Measurements from ENCODE around the gene ZNF521. TPM values are rescaled to one million over a fixed set of nuclear protein-coding genes. Genes with fewer than 3 reads are reported as not detected.

ZNF521 gene
- total and polyA plus RNA-seq, 10 of the 15 experiments (the other 5 are each of a cell fraction or from before 2014, with no cell fraction given), result 0.02 to 0.05 (median 0.04) TPM; not detected in 6

GRCh38 chr18:25365242-25365641, 13.3 kb upstream of the ZNF521 start:
- H4K20me1 ChIP-seq (ENCODE audit: control insufficient read depth, insufficient read depth), result no peaks in the 10 kb centered on the region
- in situ Hi-C loops (cut with MboI), result no loop called here
- RAD21 ChIA-PET (ENCODE audit: unreplicated experiment), result no interaction called here
- BruUV-seq (replicated peaks), result no TSS peak
- DNase-seq (ENCODE audit: low read depth, low spot score) (no peak), FAIRE-seq (no peak), ATAC-seq (no peak)
- WGBS (ENCODE audit: insufficient coverage, insufficient replicate concordance, low lambda C conversion rate, missing lambda C conversion rate), result 15% methylated on average over 3 of the region's 3 CpGs
- no peaks in the 10 kb centered on the region; the same call in 2 of the 3 replicates for H3K9me3 ChIP-seq (replicated peaks; ENCODE audit: control insufficient read depth, insufficient read depth, low read length)
- POLR2A ChIA-PET, result no interaction called here
- H3K27me3 ChIP-seq (replicated peaks in 1 of 2; ENCODE audit: control insufficient read depth in 2 of 2, insufficient read depth in 2 of 2, low read length in 1 of 2), result no peaks in the 10 kb centered on the region; a peak in 1 of 4 replicates
- no peak for TF ChIP-seq SMC3 (IDR thresholded peaks at IDR 0.05; ENCODE audit: borderline replicate concordance, low read length)
- no peak for TF ChIP-seq POLR2AphosphoS5 (IDR thresholded peaks at IDR 0.05; ENCODE audit: low read length)
- no peak for TF ChIP-seq USF2 (IDR thresholded peaks at IDR 0.05; ENCODE audit: borderline replicate concordance, low read depth, low read length)
- H3K9ac ChIP-seq (ENCODE audit: control insufficient read depth, insufficient read depth, low read length), result no peak overlapping the region
- CTCF ChIA-PET, result interaction anchor here (1.1 kb wide), 1 partner anchor 14 kb away, joined by 4 read pairs; no protein-coding TSS in a partner anchor
- H2AFZ ChIP-seq (ENCODE audit: control insufficient read depth, low read depth, low read length), result no peak overlapping the region
- H3K4me1 ChIP-seq (ENCODE audit: control insufficient read depth, insufficient read depth, low read length), result no peaks in the 10 kb centered on the region
- intact Hi-C loops (cut with micrococcal nuclease; ENCODE audit: unreplicated experiment), result no loop called here
- no peak overlapping the region for H3K4me3 ChIP-seq
- H3K36me3 ChIP-seq (ENCODE audit: control insufficient read depth in 2 of 2, insufficient read depth in 2 of 2, low read length in 1 of 2), result no peaks in the 10 kb centered on the region
- SMC1A ChIA-PET (ENCODE audit: uncharacterized antibody, unreplicated experiment), result interaction anchor here (0.6 to 1.3 kb wide), 2 partner anchors 8 to 577 kb away, joined by 3 to 4 read pairs; no protein-coding TSS in a partner anchor
- no peak overlapping the region for H3K4me2 ChIP-seq (ENCODE audit: control insufficient read depth, insufficient read depth)
- no peak overlapping the region for H3K27ac ChIP-seq (ENCODE audit: control insufficient read depth, insufficient read depth)
- no peaks in the 10 kb centered on the region for H3K79me2 ChIP-seq (ENCODE audit: control insufficient read depth, insufficient read depth, low read length)

- Histone ChIP-seq H3K4me3 (no peak overlapping the region), H3K4me1 (ENCODE audit: control insufficient read depth, insufficient read depth, low read length) (no peaks in the 10 kb centered on the region), H3K36me3 (ENCODE audit: control insufficient read depth in 2 of 2, insufficient read depth in 2 of 2, low read length in 1 of 2) (no peaks in the 10 kb centered on the region), H3K9ac (ENCODE audit: control insufficient read depth, insufficient read depth, low read length) (no peak overlapping the region), H4K20me1 (ENCODE audit: control insufficient read depth, insufficient read depth) (no peaks in the 10 kb centered on the region), H3K4me2 (ENCODE audit: control insufficient read depth, insufficient read depth) (no peak overlapping the region), H3K9me3 (replicated peaks; ENCODE audit: control insufficient read depth, insufficient read depth, low read length) (no peaks in the 10 kb centered on the region; the same call in 2 of the 3 replicates), H3K79me2 (ENCODE audit: control insufficient read depth, insufficient read depth, low read length) (no peaks in the 10 kb centered on the region), H3K27ac (ENCODE audit: control insufficient read depth, insufficient read depth) (no peak overlapping the region), H3K27me3 (replicated peaks in 1 of 2; ENCODE audit: control insufficient read depth in 2 of 2, insufficient read depth in 2 of 2, low read length in 1 of 2) (no peaks in the 10 kb centered on the region; a peak in 1 of 4 replicates), H2AFZ (ENCODE audit: control insufficient read depth, low read depth, low read length) (no peak overlapping the region)
- ChIA-PET CTCF (interaction anchor here (1.1 kb wide), 1 partner anchor 15 kb away, joined by 4 read pairs; no protein-coding TSS in a partner anchor), RAD21 (ENCODE audit: unreplicated experiment) (no interaction called here), POLR2A (no interaction called here), SMC1A (ENCODE audit: uncharacterized antibody, unreplicated experiment) (interaction anchor here (1.3 kb wide), 1 partner anchor 9 kb away, joined by 4 read pairs; no protein-coding TSS in a partner anchor)
- no TSS peak for BruUV-seq (replicated peaks)
- in situ Hi-C loops (cut with MboI) (no loop called here), intact Hi-C loops (cut with micrococcal nuclease; ENCODE audit: unreplicated experiment) (no loop called here)
- DNase-seq (ENCODE audit: low read depth, low spot score), result no peak
- ATAC-seq, result no peak
- no peak for FAIRE-seq
- TF ChIP-seq CREM (IDR thresholded peaks at IDR 0.05; ENCODE audit: low read depth) (no peak), EED (IDR thresholded peaks at IDR 0.05; ENCODE audit: low read depth) (no peak), FOS (IDR thresholded peaks at IDR 0.05; ENCODE audit: borderline replicate concordance, extremely low read depth, insufficient read length) (no peak), CEBPB (IDR thresholded peaks at IDR 0.05; ENCODE audit: borderline replicate concordance in 1 of 2, low read depth in 2 of 2, low read length in 2 of 2) (no peak), STAT1 (conservative IDR thresholded peaks at IDR 0.05) (no peak), HCFC1 (IDR thresholded peaks at IDR 0.05; ENCODE audit: low read length) (no peak), HDGF (IDR thresholded peaks at IDR 0.05) (no peak), TCF3 (IDR thresholded peaks at IDR 0.05; ENCODE audit: borderline replicate concordance, insufficient read depth, low read depth, low read length) (no peak), KDM1A (IDR thresholded peaks at IDR 0.05; ENCODE audit: borderline replicate concordance) (no peak), ZBTB4 (CRISPR knock-in tag; IDR thresholded peaks at IDR 0.05) (no peak), ATF7 (IDR thresholded peaks at IDR 0.05; ENCODE audit: low read depth) (no peak), TARDBP (IDR thresholded peaks at IDR 0.05; ENCODE audit: borderline replicate concordance) (no peak)
Measured at GRCh38 chr18:25364732-25365131, 12.8 kb upstream of the ZNF521 start.
